Activated CD8-positive, alpha-beta T cell treated with anti-CD3 and anti-CD28 coated beads for 36 hours (primary cell): Measurements from ENCODE around the gene ZNF428. TPM values are rescaled to one million over a fixed set of nuclear protein-coding genes. Genes with fewer than 3 reads are reported as not detected.
"Not testable (repeated sequence)": the region's sequence is repeated elsewhere in the genome, so short reads cannot be mapped to it uniquely, and the experiment has no call there.

Experiments
- ATAC-seq: fragments of 200-7000 bp; cut with Tn5 transposase; one replicate; pipeline ENCODE4 v1.10.0; 2021; ENCODE audit warnings: mild to moderate bottlenecking, moderate library complexity
- CTCF ChIA-PET: fragments of 350-600 bp; sonication (Branson Sonifier 250); formaldehyde crosslinking; loops from one replicate; lab custom pipeline; 2021; ENCODE audit warnings: antibody characterized with exemption; lab: Charles Lee
- POLR2A ChIA-PET: fragments of 350-600 bp; sonication (Branson Sonifier 250); formaldehyde crosslinking; loops from one replicate; lab custom pipeline; 2021; ENCODE audit warnings: antibody characterized with exemption; lab: Charles Lee
- DNase-seq: peaks from one replicate; pipeline ENCODE4 v3.0.0-alpha.2; 2020
- H3K27ac Mint-ChIP-seq: one replicate; pipeline ENCODE4 v1.8.0; 2021; ENCODE audit warnings: mild to moderate bottlenecking, mixed read lengths
- H3K27me3 Mint-ChIP-seq: one replicate; pipeline ENCODE4 v1.8.0; 2021; ENCODE audit warnings: mixed read lengths
- H3K36me3 Mint-ChIP-seq: one replicate; pipeline ENCODE4 v1.8.0; 2021; ENCODE audit warnings: low read depth, mixed read lengths
- H3K4me1 Mint-ChIP-seq: one replicate; pipeline ENCODE4 v1.8.0; 2021; ENCODE audit warnings: low read depth, mixed read lengths
- H3K4me3 Mint-ChIP-seq: one replicate; pipeline ENCODE4 v1.8.0; 2021; ENCODE audit warnings: mild to moderate bottlenecking, moderate library complexity, mixed read lengths
- H3K9me3 Mint-ChIP-seq: one replicate; pipeline ENCODE4 v1.8.0; 2021; ENCODE audit warnings: mixed read lengths
- intact Hi-C: fragments of 100-400 bp; cut with micrococcal nuclease; formaldehyde crosslinking; loops from one replicate; pipeline ENCODE4 v1.10.0; 2022
- total RNA-seq, 2 experiments: library from RNA; stranded (reverse); gene quantifications; one replicate each; pipeline ENCODE4 v1.2.3, GENCODE V29; 2021
- TF ChIP-seq, protein P1 (sequence below): fragments of 200-600 bp; IDR thresholded peaks from one replicate; pipeline ENCODE4 v1.8.0; 2022; ENCODE audit warnings: antibody characterized with exemption, mild to moderate bottlenecking

The ZNF428 gene
- total RNA-seq, 2 experiments from 2014 or later: 12.3 to 13.4 TPM

DNA sequence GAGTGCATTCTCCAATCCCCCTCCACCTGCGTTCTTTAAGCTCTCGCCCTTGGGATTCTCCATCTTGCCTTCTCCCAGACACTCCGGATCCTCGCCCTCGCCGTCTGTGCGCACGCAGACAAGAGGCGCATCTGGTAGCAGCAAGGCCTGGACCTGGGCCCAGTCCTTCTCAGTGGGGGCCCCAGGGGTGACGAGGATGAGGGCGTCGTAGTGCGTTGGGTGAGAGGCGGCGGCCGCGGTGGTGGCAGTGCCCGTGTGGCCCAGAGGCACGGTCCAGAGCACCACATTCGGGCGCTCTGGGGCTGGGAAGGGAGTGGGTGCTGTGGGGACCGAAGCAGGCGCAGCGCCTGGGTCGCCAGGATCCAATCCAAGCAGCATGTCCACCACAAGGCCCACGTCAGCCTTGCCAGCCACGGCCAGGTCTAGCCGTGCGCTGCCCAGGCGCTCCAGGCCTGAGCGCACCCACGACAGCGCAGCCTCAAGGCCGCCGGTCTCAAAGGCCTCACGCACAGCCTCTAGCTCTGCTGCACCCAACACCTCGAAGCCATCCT, 26.6 kb downstream of the ZNF428 start:
- H3K9me3 Mint-ChIP-seq: no peaks in the 10 kb centered on the region
- peaks cover 25% of the 10 kb centered on the region for H3K36me3 Mint-ChIP-seq
- TF ChIP-seq, protein P1, sequence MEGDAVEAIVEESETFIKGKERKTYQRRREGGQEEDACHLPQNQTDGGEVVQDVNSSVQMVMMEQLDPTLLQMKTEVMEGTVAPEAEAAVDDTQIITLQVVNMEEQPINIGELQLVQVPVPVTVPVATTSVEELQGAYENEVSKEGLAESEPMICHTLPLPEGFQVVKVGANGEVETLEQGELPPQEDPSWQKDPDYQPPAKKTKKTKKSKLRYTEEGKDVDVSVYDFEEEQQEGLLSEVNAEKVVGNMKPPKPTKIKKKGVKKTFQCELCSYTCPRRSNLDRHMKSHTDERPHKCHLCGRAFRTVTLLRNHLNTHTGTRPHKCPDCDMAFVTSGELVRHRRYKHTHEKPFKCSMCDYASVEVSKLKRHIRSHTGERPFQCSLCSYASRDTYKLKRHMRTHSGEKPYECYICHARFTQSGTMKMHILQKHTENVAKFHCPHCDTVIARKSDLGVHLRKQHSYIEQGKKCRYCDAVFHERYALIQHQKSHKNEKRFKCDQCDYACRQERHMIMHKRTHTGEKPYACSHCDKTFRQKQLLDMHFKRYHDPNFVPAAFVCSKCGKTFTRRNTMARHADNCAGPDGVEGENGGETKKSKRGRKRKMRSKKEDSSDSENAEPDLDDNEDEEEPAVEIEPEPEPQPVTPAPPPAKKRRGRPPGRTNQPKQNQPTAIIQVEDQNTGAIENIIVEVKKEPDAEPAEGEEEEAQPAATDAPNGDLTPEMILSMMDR: no peak
- POLR2A ChIA-PET: interaction anchor here (1.4 kb wide), 1 partner anchor 22 kb away, joined by 3 read pairs; no protein-coding TSS in a partner anchor
- CTCF ChIA-PET: interaction anchor here (1.0 to 12.2 kb wide), 5 partner anchors 17 to 145 kb away, joined by 4 to 188 read pairs (median 62); partner anchors contain the start of genes PINLYP, XRCC1 and ZNF575
- H3K27me3 Mint-ChIP-seq: no peaks in the 10 kb centered on the region
- peaks cover 22% of the 10 kb centered on the region for H3K4me1 Mint-ChIP-seq
- intact Hi-C loops: loop anchor here (10.0 kb wide), 1 partner anchor 58 kb away; the partner anchor contains the start of gene ZNF575
- ATAC-seq (no peak), DNase-seq (no peak)
- H3K4me3 Mint-ChIP-seq: no peak overlapping the region
- no peak overlapping the region for H3K27ac Mint-ChIP-seq

DNA sequence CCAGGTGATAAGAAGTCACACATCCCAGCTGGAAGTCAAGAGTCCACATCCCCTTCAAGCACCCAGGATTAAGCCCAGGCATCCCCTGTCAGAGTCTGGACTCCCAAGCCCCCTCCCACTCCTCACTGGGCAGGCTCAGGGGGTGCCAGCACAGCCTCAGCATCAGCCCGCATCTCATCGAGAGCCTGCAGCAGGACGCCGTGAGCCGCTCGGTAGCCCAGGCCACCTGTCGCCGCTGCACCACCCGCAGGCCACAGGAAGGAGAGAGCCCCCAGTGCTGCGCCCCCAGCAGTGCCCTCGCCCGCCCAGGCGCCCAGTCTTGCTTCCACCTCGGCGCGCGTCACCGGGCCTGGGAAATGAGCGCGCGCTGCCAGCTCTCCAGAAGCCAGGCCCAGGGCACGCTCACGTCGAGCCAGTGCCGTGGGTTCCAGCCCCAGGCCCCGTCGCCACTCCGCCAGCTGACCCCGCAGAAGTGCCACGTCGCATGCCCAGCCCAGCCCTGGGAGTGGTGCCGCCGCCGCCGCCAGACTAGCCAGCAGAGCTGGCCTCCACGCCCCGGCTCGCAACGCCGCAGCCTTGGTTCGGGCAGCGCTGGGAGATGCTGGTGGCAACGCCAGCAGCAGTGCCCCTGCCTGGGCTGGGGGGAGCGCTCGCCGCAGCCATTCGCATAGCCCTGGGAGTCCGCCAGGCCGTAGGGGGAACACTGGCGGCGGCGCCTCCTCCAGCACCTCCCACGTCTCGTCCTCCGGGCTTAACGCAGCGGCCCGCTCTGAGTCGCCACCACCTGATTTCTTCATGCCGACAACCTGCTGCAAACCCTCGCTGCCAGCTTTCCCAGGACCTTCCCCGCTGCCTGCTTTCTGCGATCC, 27.3 kb downstream of the ZNF428 start:
- H3K4me1 Mint-ChIP-seq: peaks cover 15% of the 10 kb centered on the region
- DNase-seq (no peak), ATAC-seq (no peak)
- H3K9me3 Mint-ChIP-seq: no peaks in the 10 kb centered on the region
- intact Hi-C loops: loop anchor here (10.0 kb wide), 1 partner anchor 57 kb away; the partner anchor contains the start of gene ZNF575
- no peak overlapping the region for H3K27ac Mint-ChIP-seq
- TF ChIP-seq, protein P1: no peak
- ChIA-PET POLR2A (interaction anchor here (0.6 to 1.4 kb wide), 2 partner anchors 11 to 21 kb away, joined by 3 read pairs; no protein-coding TSS in a partner anchor), CTCF (interaction anchor here (12.2 kb wide), 1 partner anchor 36 kb away, joined by 188 read pairs; no protein-coding TSS in a partner anchor)
- peaks cover 23% of the 10 kb centered on the region for H3K36me3 Mint-ChIP-seq
- no peaks in the 10 kb centered on the region for H3K27me3 Mint-ChIP-seq
- no peak overlapping the region for H3K4me3 Mint-ChIP-seq

DNA sequence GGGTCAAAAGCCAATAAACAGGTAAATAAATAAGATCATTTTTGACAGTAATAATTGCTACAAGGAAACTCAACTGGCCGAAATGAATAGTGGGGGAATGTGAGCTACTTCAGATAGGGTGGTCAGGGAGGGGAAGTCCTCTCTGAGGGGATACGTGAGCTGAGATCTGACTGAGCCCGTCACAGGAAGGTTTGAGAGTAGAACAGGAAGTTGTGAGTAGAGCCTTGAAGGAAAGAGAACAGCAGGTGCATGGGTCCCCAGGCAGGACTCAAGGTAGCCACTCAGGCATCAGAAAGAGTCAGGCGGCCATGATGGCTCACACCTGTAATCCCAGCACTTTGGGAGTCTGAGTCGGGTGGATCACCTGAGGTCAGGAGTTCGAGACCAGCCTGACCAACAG, 29.8 kb downstream of the ZNF428 start:
- peak; percentile 17 for DNase-seq
- ATAC-seq: peak; percentile 43
- ChIA-PET POLR2A (interaction anchor here (0.9 kb wide), 1 partner anchor 9 kb away, joined by 3 read pairs; no protein-coding TSS in a partner anchor), CTCF (interaction anchor here (1.4 to 12.2 kb wide), 3 partner anchors 14 to 54 kb away, joined by 5 to 188 read pairs (median 5); partner anchors contain the start of genes PINLYP and XRCC1)
- Mint-ChIP-seq H3K27ac (peak overlapping the region; percentile 55), H3K9me3 (no peaks in the 10 kb centered on the region), H3K4me3 (no peak overlapping the region), H3K4me1 (peaks cover 15% of the 10 kb centered on the region), H3K36me3 (peaks cover 32% of the 10 kb centered on the region), H3K27me3 (no peaks in the 10 kb centered on the region)
- intact Hi-C loops: loop anchor here (10.0 kb wide), 1 partner anchor 55 kb away; the partner anchor contains the start of gene ZNF575
- TF ChIP-seq, protein P1: no peak

DNA sequence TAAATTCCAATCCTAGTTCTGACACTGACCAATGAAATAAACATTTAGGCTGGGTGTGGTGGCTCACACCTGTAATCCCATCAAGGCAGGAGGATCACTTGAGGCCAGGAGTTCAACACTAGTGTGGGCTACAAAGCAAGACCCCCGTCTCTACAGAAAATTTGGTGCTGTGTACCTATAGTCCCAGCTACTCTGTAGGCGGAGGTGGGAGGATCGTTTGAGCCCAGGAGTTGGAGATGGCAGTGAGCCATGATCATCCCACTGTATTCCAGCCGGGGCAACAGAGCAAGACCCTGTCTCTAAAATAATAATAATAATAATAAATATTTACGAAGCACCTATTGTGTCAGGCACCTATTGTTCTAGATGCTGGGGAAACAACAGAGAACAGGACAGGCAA, 30.2 kb downstream of the ZNF428 start:
- Mint-ChIP-seq H3K4me3 (no peak overlapping the region), H3K36me3 (peaks cover 32% of the 10 kb centered on the region), H3K27ac (peak overlapping the region; percentile 55), H3K9me3 (no peaks in the 10 kb centered on the region), H3K4me1 (peaks cover 16% of the 10 kb centered on the region), H3K27me3 (no peaks in the 10 kb centered on the region)
- ATAC-seq: no peak
- intact Hi-C loops: no loop called here
- no peak for DNase-seq
- TF ChIP-seq, protein P1: no peak
- ChIA-PET POLR2A (interaction anchor here (0.9 to 1.7 kb wide), 2 partner anchors 9 to 14 kb away, joined by 3 to 5 read pairs; partner anchors contain the start of gene XRCC1), CTCF (interaction anchor here (1.4 to 12.2 kb wide), 3 partner anchors 14 to 53 kb away, joined by 5 to 188 read pairs (median 5); partner anchors contain the start of genes PINLYP and XRCC1)

DNA sequence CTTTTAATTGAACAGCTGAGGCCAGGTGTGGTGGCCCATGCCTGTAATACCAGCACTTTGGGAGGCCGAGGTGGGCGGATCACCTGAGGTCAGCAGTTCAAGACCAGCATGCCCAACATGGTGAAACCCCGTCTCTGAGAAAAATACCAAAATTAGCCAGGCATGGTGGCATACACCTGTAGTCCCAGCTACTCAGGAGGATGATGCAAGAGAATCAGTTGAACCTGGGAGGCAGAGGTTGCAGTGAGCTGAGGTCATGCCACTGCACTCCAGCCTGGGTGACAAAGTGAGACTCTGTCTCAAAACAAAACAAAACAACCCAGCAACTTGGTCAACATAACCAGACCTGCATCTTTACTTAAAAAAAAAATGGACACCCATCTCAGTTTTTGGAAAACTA, 32.4 kb downstream of the ZNF428 start:
- POLR2A ChIA-PET: interaction anchor here (0.9 kb wide), 1 partner anchor 54 kb away, joined by 3 read pairs; the partner anchor contains the start of gene ZNF575
- H3K4me1 Mint-ChIP-seq: peaks cover 10% of the 10 kb centered on the region
- CTCF ChIA-PET: interaction anchor here (3.5 to 12.2 kb wide), 2 partner anchors 7 to 31 kb away, joined by 26 to 188 read pairs; no protein-coding TSS in a partner anchor

More for the DNA sequence above, 32.4 kb downstream of the ZNF428 start:
- H3K36me3 Mint-ChIP-seq: peaks cover 20% of the 10 kb centered on the region
- H3K9me3 Mint-ChIP-seq, H3K4me3 Mint-ChIP-seq, DNase-seq, ATAC-seq, H3K27me3 Mint-ChIP-seq, H3K27ac Mint-ChIP-seq, intact Hi-C loops: not testable (repeated sequence)
